Hepatocyte (in vitro differentiated cells): ENCODE results near the gene WNT2B. TPM values are rescaled to one million over a fixed set of nuclear protein-coding genes. Genes with fewer than 3 reads are reported as not detected.

Experiments used
- DNase-seq: peaks from one replicate; pipeline ENCODE4 v3.0.0-alpha.2; 2016; ENCODE audit warnings: low spot score
- H2AFZ ChIP-seq: fragments of 200-600 bp; sonication (generic); 2 replicates; pipeline ENCODE4 v1.6.0; 2016; ENCODE audit warnings: antibody characterized with exemption, mild to moderate bottlenecking
- H3K27ac ChIP-seq: fragments of 200-600 bp; sonication (generic); 2 replicates; pipeline ENCODE4 v1.5.1; 2016; ENCODE audit warnings: mild to moderate bottlenecking
- H3K27me3 ChIP-seq: fragments of 200-600 bp; sonication (generic); 2 replicates; pipeline ENCODE4 v1.6.1; 2016
- H3K36me3 ChIP-seq: fragments of 200-600 bp; sonication (generic); replicated peaks from 2 replicates; pipeline ENCODE4 v1.5.1; 2016; ENCODE audit warnings: low read depth; ENCODE audit not compliant: insufficient read depth
- H3K4me1 ChIP-seq: fragments of 200-600 bp; sonication (generic); 2 replicates; pipeline ENCODE4 v1.5.1; 2016; ENCODE audit warnings: mild to moderate bottlenecking, moderate library complexity; ENCODE audit not compliant: insufficient read depth
- H3K4me2 ChIP-seq: fragments of 200-600 bp; sonication (generic); 2 replicates; pipeline ENCODE4 v1.6.0; 2016
- H3K4me3 ChIP-seq: fragments of 200-600 bp; sonication (generic); 2 replicates; pipeline ENCODE4 v1.5.1; 2016; ENCODE audit warnings: mild to moderate bottlenecking
- H3K79me2 ChIP-seq: fragments of 200-600 bp; sonication (generic); 2 replicates; pipeline ENCODE4 v1.6.0; 2017; ENCODE audit warnings: mild to moderate bottlenecking
- H3K9me2 ChIP-seq: fragments of 200-600 bp; sonication (generic); replicated peaks from 2 replicates; pipeline ENCODE4 v1.6.0; 2017; ENCODE audit warnings: mild to moderate bottlenecking; ENCODE audit not compliant: insufficient read depth
- H3K9me3 ChIP-seq: fragments of 200-600 bp; sonication (generic); 2 replicates; pipeline ENCODE4 v1.5.1; 2016; ENCODE audit warnings: low read depth, mild to moderate bottlenecking
- H4K20me1 ChIP-seq: fragments of 200-600 bp; sonication (generic); 2 replicates; pipeline ENCODE4 v1.6.0; 2016; ENCODE audit warnings: mild to moderate bottlenecking; ENCODE audit not compliant: insufficient read depth, poor library complexity, severe bottlenecking
- EZH2 ChIP-seq: fragments of 200-600 bp; sonication (generic); IDR thresholded peaks from 2 replicates; pipeline ENCODE4 v1.6.1; 2016; ENCODE audit warnings: antibody characterized with exemption, mild to moderate bottlenecking, borderline replicate concordance
- EZH2phosphoT487 ChIP-seq: fragments of 200-600 bp; sonication (generic); IDR thresholded peaks from one replicate; pipeline ENCODE4 v1.6.1; 2018; ENCODE audit warnings: antibody characterized with exemption, mild to moderate bottlenecking, low read depth, moderate library complexity; ENCODE audit not compliant: unreplicated experiment, severe bottlenecking
- WGBS: methylation state at CpG from one replicate; pipeline ENCODE4 v1.1.6; 2016; ENCODE audit warnings: low lambda C conversion rate; ENCODE audit errors: missing lambda C conversion rate; 5-methylcytosine and 5-hydroxymethylcytosine counted together
- polyA plus RNA-seq: library from polyadenylated mRNA; unstranded; fragments of >200 nt; fragmentation: Nextera tagmentation; extraction: Ambion mirVana; gene quantifications from 2 replicates; pipeline ENCODE4 v1.2.1, GENCODE V29; 2016
- total RNA-seq: library from RNA; depleted of rRNA; stranded (reverse); fragments of >200 nt; gene quantifications from 2 replicates; pipeline ENCODE4 v1.2.3, GENCODE V29; 2014
- TF ChIP-seq, protein P1 (sequence below): fragments of 200-600 bp; sonication (generic); IDR thresholded peaks from 2 replicates; pipeline ENCODE4 v1.5.1; 2016; ENCODE audit warnings: antibody characterized with exemption, mild to moderate bottlenecking; ENCODE audit not compliant: poor library complexity

The WNT2B gene
- total and polyA plus RNA-seq, 2 experiments from 2014 or later, result 2.7 to 3.8 TPM

DNA sequence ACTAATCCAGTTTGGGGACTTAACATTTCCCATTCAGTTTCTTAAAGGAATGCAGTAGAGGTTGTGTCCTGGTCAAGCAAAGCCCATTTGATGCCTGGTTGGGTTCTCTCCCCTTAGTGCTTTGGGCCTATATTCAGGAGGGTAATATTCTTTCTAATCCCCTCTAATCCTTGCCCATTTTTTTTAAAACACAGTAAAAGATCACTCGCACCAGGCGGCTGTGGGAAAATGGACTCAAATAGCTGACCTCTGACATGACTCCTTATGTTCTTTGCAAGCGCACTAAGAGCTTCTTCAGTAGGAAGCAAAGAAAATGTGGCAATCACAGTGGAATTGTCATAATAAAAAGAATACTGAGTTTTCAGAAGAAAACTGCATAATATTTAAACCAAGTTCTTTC is 49.9 kb downstream of the WNT2B start:
- no peaks in the 10 kb centered on the region for H3K9me2 ChIP-seq
- no peak overlapping the region for H3K27ac ChIP-seq
- H4K20me1 ChIP-seq, result no peaks in the 10 kb centered on the region
- no peaks in the 10 kb centered on the region for H3K36me3 ChIP-seq
- no peak overlapping the region for H3K4me3 ChIP-seq
- WGBS, result 68% methylated on average over 3 of the region's 3 CpGs
- no peak overlapping the region for H2AFZ ChIP-seq
- H3K4me2 ChIP-seq, result no peak overlapping the region
- H3K9me3 ChIP-seq, result no peaks in the 10 kb centered on the region
- H3K79me2 ChIP-seq, result no peaks in the 10 kb centered on the region
- DNase-seq, result no peak
- TF ChIP-seq, protein P1, sequence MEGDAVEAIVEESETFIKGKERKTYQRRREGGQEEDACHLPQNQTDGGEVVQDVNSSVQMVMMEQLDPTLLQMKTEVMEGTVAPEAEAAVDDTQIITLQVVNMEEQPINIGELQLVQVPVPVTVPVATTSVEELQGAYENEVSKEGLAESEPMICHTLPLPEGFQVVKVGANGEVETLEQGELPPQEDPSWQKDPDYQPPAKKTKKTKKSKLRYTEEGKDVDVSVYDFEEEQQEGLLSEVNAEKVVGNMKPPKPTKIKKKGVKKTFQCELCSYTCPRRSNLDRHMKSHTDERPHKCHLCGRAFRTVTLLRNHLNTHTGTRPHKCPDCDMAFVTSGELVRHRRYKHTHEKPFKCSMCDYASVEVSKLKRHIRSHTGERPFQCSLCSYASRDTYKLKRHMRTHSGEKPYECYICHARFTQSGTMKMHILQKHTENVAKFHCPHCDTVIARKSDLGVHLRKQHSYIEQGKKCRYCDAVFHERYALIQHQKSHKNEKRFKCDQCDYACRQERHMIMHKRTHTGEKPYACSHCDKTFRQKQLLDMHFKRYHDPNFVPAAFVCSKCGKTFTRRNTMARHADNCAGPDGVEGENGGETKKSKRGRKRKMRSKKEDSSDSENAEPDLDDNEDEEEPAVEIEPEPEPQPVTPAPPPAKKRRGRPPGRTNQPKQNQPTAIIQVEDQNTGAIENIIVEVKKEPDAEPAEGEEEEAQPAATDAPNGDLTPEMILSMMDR, result no peak
- TF ChIP-seq EZH2, result no peak
- no peak for TF ChIP-seq EZH2phosphoT487
- no peaks in the 10 kb centered on the region for H3K4me1 ChIP-seq
- H3K27me3 ChIP-seq, result no peaks in the 10 kb centered on the region

DNA sequence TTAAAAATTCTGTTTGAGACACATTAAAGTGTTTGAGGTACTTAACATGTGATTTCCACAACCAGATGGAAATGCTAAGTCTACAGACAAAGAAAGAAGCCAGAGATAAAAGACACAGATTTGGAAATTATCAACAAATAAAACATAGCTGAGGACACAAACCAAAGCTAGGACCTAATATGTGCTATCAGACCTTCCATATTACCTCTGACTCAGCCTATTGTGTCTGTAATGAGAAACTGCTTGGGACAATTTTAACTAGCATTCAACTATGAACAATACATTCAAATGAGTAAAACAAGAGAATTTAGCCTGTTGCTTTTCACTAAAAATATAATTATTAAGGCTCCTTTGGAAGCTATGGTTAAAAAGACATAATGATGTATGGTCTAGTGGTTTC is 54.6 kb downstream of the WNT2B start:
- no peaks in the 10 kb centered on the region for H3K4me1 ChIP-seq
- TF ChIP-seq, protein P1, result no peak
- no peak for TF ChIP-seq EZH2
- no peak for TF ChIP-seq EZH2phosphoT487
- H3K36me3 ChIP-seq, result no peaks in the 10 kb centered on the region
- no peak overlapping the region for H2AFZ ChIP-seq
- no peak overlapping the region for H3K4me2 ChIP-seq
- no peak overlapping the region for H3K27ac ChIP-seq
- H3K79me2 ChIP-seq, result no peaks in the 10 kb centered on the region
- no peak for DNase-seq
- no peaks in the 10 kb centered on the region for H3K9me3 ChIP-seq
- no peaks in the 10 kb centered on the region for H4K20me1 ChIP-seq
- H3K27me3 ChIP-seq, result no peaks in the 10 kb centered on the region
- H3K4me3 ChIP-seq, result no peak overlapping the region
- no peaks in the 10 kb centered on the region for H3K9me2 ChIP-seq

DNA sequence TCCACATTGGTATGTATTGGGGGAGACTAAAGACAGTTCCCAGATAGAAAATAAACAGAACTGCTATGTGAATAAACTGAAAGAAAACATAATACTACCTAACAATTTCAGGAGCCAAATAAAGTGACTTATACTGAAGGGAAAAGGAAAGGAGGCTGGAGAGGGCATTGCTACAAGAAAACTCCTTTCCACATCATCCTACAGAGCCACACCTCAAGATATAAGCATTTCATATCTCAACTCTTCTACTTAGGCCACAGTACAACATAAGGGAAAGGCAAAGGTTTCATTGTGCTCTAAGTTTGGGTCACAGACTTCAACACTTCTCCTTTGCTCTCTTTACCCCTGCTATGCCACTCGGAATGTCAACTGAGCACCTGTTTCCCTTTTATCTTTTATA is 55.3 kb downstream of the WNT2B start:
- no peaks in the 10 kb centered on the region for H3K79me2 ChIP-seq
- no peaks in the 10 kb centered on the region for H3K9me2 ChIP-seq
- DNase-seq, result no peak
- no peaks in the 10 kb centered on the region for H3K36me3 ChIP-seq
- no peaks in the 10 kb centered on the region for H3K4me1 ChIP-seq
- H3K4me2 ChIP-seq, result no peak overlapping the region
- TF ChIP-seq EZH2phosphoT487, result no peak
- H3K27ac ChIP-seq, result peak overlapping the region; percentile 1
- H3K9me3 ChIP-seq, result no peaks in the 10 kb centered on the region
- no peaks in the 10 kb centered on the region for H3K27me3 ChIP-seq
- H3K4me3 ChIP-seq, result no peak overlapping the region
- H4K20me1 ChIP-seq, result no peaks in the 10 kb centered on the region
- no peak overlapping the region for H2AFZ ChIP-seq
- 77% methylated on average over 1 of the region's 1 CpG for WGBS

DNA sequence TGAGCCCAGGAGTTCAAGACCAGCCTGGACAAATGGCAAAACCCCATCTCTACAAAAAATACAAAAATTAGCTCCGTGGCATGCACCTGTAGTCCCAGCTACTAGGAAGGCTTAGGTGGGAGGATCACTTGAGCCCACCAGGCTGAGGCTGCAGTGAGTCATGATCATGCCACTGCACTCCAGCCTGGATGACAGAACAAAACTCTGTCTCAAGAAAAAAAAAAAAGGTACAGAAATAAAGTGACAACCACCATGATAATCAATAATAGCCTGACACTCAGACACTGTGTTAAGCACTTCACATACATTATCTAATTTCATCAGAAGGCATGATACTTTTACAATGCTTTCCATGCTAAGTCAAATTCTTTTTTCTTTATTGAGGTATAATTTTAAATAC is 57.0 kb downstream of the WNT2B start:
- H3K79me2 ChIP-seq, result no peaks in the 10 kb centered on the region
- H3K4me1 ChIP-seq, result no peaks in the 10 kb centered on the region
- no peak for DNase-seq
- H4K20me1 ChIP-seq, result no peaks in the 10 kb centered on the region
- no peak overlapping the region for H3K27ac ChIP-seq
- H3K27me3 ChIP-seq, result no peaks in the 10 kb centered on the region
- H3K4me2 ChIP-seq, result no peak overlapping the region
- WGBS, result 95% methylated on average over 1 of the region's 1 CpG
- H3K36me3 ChIP-seq, result no peaks in the 10 kb centered on the region
- TF ChIP-seq EZH2 (no peak), EZH2phosphoT487 (no peak)
- TF ChIP-seq, protein P1, result no peak
- H3K4me3 ChIP-seq, result no peak overlapping the region
- no peaks in the 10 kb centered on the region for H3K9me2 ChIP-seq
- no peaks in the 10 kb centered on the region for H3K9me3 ChIP-seq
- no peak overlapping the region for H2AFZ ChIP-seq
